Smooth muscle cell of the brain vasculature (primary cell): ENCODE results near the gene RILPL1.
A peak's percentile ranks its signal among the peaks of the same experiment; 100 is the strongest.
"Not testable (repeated sequence)": the region's sequence is repeated elsewhere in the genome, so short reads cannot be mapped to it uniquely, and the experiment has no call there.

ENCODE experiments used
- DNase-seq: peaks from one replicate; pipeline ENCODE4 v3.0.0-alpha.2; 2012; ENCODE audit warnings: low read depth, low spot score

RILPL1 gene

GRCh38 chr12:123468786-123469185 lies 64.7 kb downstream of the RILPL1 start:
- no peak for DNase-seq

GRCh38 chr12:123465084-123465483 lies 68.4 kb downstream of the RILPL1 start:
- no peak for DNase-seq

DNA sequence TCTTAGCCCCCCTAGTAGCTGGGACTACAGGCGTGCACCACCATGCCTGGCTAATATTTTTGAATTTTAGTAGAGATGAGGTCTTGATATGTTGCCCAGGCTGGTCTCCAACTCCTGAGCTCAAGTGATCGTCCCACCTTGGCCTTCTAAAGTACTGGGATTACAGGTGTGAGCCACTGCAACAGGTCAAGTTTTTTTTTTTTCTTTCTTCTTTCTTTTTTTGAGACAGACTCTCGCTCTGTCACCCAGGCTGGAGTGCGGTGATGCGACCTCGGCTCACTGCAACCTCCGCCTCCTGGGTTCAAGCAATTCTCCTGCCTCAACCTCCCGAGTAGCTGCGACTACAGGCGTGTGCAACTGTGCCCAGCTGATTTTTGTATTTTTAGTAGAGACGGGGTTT lies 70.3 kb downstream of the RILPL1 start:
- DNase-seq = not testable (repeated sequence)

GRCh38 chr12:123457980-123458779 lies 75.3 kb downstream of the RILPL1 start, which contains the start of gene SNRNP35:
TSS of gene SNRNP35 (plus strand) at chr12:123458139. CDS start at chr12:123465541, 7,402 bp downstream.
- DNase-seq = peak; percentile 74

- no peak for DNase-seq
Measured at GRCh38 chr12:123453165-123453564, 80.4 kb downstream of the RILPL1 start.

DNA sequence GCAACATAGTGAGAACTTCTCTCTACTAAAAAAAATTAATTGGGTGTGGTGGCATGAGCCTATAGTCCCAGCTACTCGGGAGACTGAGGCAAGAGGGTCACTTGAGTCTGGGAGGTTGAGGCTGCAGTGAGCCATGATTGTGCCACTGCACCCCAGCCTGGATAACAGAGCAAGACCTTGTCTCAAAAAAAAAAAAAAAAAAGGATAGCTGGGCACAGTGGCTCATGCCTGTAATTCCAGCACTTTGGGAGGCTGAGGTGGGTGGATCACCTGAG lies 81.3 kb downstream of the RILPL1 start:
- not testable (repeated sequence) for DNase-seq

- DNase-seq = no peak
Measured at GRCh38 chr12:123450636-123451035, 82.9 kb downstream of the RILPL1 start.

DNA sequence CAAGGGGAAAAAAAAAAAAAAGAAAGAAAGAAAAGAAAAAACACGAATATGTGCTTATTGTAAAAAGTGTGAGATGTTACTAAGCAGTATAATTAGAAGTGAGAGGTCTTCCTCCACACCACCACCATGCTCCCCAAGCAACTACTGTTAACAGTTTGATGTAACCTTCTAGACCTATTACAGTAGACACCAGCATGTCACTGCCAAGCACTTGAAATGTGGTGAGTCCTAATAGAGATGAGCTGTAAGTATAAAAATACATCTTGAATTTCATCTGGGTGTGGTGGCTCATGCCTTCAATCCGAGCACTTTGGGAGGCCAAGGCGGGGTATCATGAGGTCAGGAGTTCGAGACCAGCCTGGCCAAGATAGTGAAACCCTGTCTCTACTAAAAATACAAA lies 83.7 kb downstream of the RILPL1 start:
- no peak for DNase-seq

- no peak for DNase-seq
Measured at GRCh38 chr12:123449249-123449733, 84.2 kb downstream of the RILPL1 start.

- no peak for DNase-seq
Measured at GRCh38 chr12:123446333-123446713, 87.2 kb downstream of the RILPL1 start.

GRCh38 chr12:123445388-123446332 lies 87.9 kb downstream of the RILPL1 start:
- no peak for DNase-seq

GRCh38 chr12:123444092-123445026 lies 89.2 kb downstream of the RILPL1 start:
- no peak for DNase-seq

- no peak for DNase-seq
Measured at GRCh38 chr12:123442774-123443173, 90.7 kb downstream of the RILPL1 start.

- DNase-seq = no peak
Measured at GRCh38 chr12:123441523-123442164, 91.9 kb downstream of the RILPL1 start.

DNA sequence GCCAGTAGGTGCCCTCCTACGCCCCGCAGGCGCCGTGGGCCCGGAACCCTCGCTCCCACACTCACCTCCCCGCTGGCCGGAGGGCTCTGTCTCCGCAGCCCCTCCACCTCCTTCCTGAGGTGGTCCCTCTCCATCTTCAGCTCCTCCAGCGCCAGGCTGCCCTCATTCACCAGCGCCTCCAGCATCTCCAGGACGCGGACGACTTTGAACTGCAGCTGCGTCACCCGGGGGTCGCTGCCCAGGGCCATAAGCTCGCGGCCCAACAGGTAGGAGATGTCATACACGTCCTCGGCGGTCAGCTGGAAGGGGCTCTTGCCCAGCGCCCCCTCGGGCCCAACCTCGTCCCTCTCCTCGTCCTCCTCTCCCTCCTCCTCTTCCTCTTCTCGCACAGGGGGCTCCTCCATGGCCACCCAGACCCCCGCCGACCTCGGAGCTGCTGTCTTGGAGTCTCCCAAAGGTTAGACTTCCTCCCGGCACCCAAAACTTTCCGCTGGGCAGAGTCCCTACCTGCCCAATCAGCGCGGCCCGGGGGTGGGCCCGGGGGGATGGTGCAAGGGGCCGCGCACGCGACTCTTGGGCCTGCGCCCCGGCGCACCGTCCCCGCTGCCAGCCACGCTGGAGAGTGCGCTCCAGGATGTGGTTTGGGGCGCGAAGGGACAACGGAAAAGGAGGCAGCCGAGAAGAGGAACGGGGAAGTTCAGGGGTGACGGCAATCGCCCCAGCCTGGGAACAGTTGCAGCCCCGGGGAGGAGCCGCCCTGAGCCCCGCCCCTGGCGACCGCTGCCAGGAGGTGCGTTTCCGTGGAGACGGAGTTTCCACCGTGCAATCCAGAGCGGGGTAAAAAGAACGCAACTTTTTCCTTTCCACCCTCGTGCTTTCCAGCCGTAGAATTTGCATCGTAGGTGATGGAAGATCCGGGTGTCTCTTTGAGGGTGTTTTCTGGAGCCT lies 97.2 kb downstream of the RILPL1 start, which contains the start of gene RILPL2:
Gene RILPL2 (minus strand): TSS at position 668 of the 948 bp plus-strand sequence. CDS start 264 bp downstream, at position 404.
- peak; percentile 17 for DNase-seq

GRCh38 chr12:123435636-123436016 lies 97.9 kb downstream of the RILPL1 start:
- DNase-seq = no peak

- no peak for DNase-seq
Measured at GRCh38 chr12:123433615-123434014, 99.9 kb downstream of the RILPL1 start.

DNA sequence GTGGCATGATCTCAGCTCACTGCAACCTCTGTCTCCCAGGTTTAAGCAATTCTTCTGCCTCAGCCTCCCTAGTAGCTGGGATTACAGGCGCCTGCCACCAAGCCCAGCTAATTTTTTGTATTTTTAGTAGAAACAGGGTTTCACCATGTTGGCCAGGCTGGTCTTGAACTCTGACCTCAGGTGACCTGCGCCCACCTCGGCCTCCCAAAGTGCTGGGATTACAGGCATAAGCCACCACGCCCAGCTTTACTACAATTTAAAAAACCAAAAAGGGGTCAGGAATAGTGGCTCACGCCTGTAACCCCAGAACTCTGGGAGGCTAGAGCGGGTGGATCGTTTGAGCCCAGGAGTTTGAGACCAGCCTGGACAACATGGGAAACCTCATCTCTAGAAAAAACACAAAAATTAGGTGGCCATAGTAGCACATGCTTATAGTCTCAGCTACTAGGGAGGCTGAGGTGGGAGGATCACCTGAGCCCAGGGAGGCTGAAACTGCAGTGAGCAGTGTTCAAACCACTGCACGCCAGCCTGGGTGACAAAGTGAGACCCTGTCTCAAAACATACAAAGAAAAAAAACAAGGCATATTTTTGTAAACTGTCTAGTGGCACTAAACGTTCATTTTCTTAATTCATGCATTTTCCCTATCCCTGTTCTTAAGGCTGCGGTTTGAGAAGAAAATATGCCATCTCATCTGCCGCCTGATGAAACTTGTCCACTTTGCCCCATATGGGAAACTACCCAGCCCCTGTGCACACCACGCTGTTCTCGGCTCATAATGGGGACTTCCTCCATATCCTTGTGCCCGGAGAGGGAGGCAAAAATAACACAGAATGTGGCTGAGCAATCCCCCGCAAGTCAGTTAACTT lies 101.3 kb downstream of the RILPL1 start:
- DNase-seq = not testable (repeated sequence)

GRCh38 chr12:123429101-123429500 lies 104.4 kb downstream of the RILPL1 start:
- not testable (repeated sequence) for DNase-seq
